Astrocyte (in vitro differentiated cells and primary cell): ENCODE measurements around the gene BFSP2. TPM values are rescaled to one million over a fixed set of nuclear protein-coding genes. Genes with fewer than 3 reads are reported as not detected.

Experiments
- DNase-seq: peaks from one replicate; pipeline ENCODE4 v3.0.0-alpha.2; 2010; ENCODE audit warnings: low read depth
- FAIRE-seq: peaks from 2 replicates; lab custom pipeline; 2011; peaks lifted over from hg19 to GRCh38; lab: Jason Lieb, UNC
- H2AFZ ChIP-seq: 2 replicates; pipeline ENCODE4 v1.6.0; 2012; ENCODE audit warnings: low read depth, low read length, inconsistent platforms
- H3K27ac ChIP-seq: 2 replicates; pipeline ENCODE4 v1.5.1; 2011; ENCODE audit warnings: low read depth, low read length, inconsistent platforms
- H3K27me3 ChIP-seq: 2 replicates; pipeline ENCODE4 v1.6.0; 2011; ENCODE audit warnings: low read length, inconsistent platforms; ENCODE audit not compliant: insufficient read depth
- H3K36me3 ChIP-seq: 2 replicates; pipeline ENCODE4 v1.5.1; 2011; ENCODE audit warnings: low read length, inconsistent platforms; ENCODE audit not compliant: insufficient read depth
- H3K4me1 ChIP-seq: 2 replicates; pipeline ENCODE4 v1.5.1; 2011; ENCODE audit warnings: low read length, inconsistent platforms; ENCODE audit not compliant: insufficient read depth
- H3K4me2 ChIP-seq: 2 replicates; pipeline ENCODE4 v1.6.0; 2012; ENCODE audit warnings: low read length, inconsistent platforms
- H3K4me3 ChIP-seq: 2 replicates; pipeline ENCODE4 v1.5.1; 2011; ENCODE audit warnings: low read depth, mild to moderate bottlenecking, low read length, inconsistent platforms; ENCODE audit not compliant: insufficient read depth
- H3K79me2 ChIP-seq: 2 replicates; pipeline ENCODE4 v1.6.0; 2012; ENCODE audit warnings: mild to moderate bottlenecking, low read length, inconsistent platforms; ENCODE audit not compliant: insufficient read depth
- H3K9ac ChIP-seq: 2 replicates; pipeline ENCODE4 v1.6.0; 2012; ENCODE audit warnings: mild to moderate bottlenecking, low read length, inconsistent platforms
- H3K9me3 ChIP-seq: 2 replicates; pipeline ENCODE4 v1.5.1; 2012; ENCODE audit warnings: low read depth, mild to moderate bottlenecking, low read length, inconsistent platforms; ENCODE audit not compliant: insufficient read depth
- H4K20me1 ChIP-seq: 2 replicates; pipeline ENCODE4 v1.6.0; 2012; ENCODE audit warnings: low read length, inconsistent platforms; ENCODE audit not compliant: insufficient read depth
- H3K27ac Mint-ChIP-seq: one replicate; pipeline ENCODE4 v1.8.0; 2021; ENCODE audit warnings: mild to moderate bottlenecking, mixed read lengths; ENCODE audit not compliant: unreplicated experiment
- H3K27me3 Mint-ChIP-seq: one replicate; pipeline ENCODE4 v1.8.0; 2021; ENCODE audit warnings: low read depth, mixed read lengths; ENCODE audit not compliant: unreplicated experiment
- H3K36me3 Mint-ChIP-seq: one replicate; pipeline ENCODE4 v1.8.0; 2021; ENCODE audit warnings: low read depth, mixed read lengths; ENCODE audit not compliant: unreplicated experiment
- H3K4me1 Mint-ChIP-seq: one replicate; pipeline ENCODE4 v1.8.0; 2021; ENCODE audit warnings: low read depth, mixed read lengths; ENCODE audit not compliant: unreplicated experiment
- H3K4me3 Mint-ChIP-seq: one replicate; pipeline ENCODE4 v1.8.0; 2021; ENCODE audit warnings: mild to moderate bottlenecking, moderate library complexity, mixed read lengths; ENCODE audit not compliant: unreplicated experiment
- H3K9me3 Mint-ChIP-seq: one replicate; pipeline ENCODE4 v1.8.0; 2021; ENCODE audit warnings: mild to moderate bottlenecking, mixed read lengths; ENCODE audit not compliant: unreplicated experiment
- EZH2 ChIP-seq: IDR thresholded peaks from 2 replicates; pipeline ENCODE4 v1.6.1; 2012; ENCODE audit warnings: mild to moderate bottlenecking, low read length, inconsistent platforms; ENCODE audit not compliant: insufficient read depth
- total RNA-seq: library from RNA; stranded (reverse); gene quantifications from 2 replicates; pipeline ENCODE4 v1.2.1, GENCODE V29; 2021
- TF ChIP-seq, protein P1 (sequence below): IDR thresholded peaks from 2 replicates; pipeline ENCODE4 v1.5.1; 2011; ENCODE audit warnings: low read depth, mild to moderate bottlenecking, inconsistent platforms, low read length, moderate library complexity; ENCODE audit not compliant: insufficient read depth

The BFSP2 gene
- total RNA-seq, 1 donor from 2014 or later = not detected

DNA sequence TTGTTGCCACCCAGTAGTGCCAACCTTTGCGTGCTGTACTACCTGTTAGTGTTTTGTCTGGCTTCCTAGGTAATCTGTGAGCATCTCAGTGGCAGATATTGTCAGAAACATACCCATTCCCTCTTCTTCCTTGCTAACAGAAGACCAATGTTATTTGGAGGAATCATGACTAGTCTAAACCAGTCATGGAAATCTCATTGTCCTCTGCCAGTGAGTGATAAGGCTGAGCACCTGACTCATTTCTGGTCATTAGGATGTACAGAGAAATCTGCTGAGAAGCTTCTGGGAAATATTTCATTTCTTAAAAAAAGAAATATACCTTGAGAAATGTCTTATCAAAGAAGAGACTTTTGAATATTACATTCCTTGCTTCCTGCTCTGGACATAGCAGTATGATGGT lies 103.6 kb downstream of the BFSP2 start:
- no peak overlapping the region for H3K27ac ChIP-seq
- Mint-ChIP-seq H3K4me3 (no peak overlapping the region), H3K27ac (no peak overlapping the region), H3K4me1 (no peaks in the 10 kb centered on the region), H3K36me3 (no peaks in the 10 kb centered on the region), H3K27me3 (peaks cover 15% of the 10 kb centered on the region), H3K9me3 (no peaks in the 10 kb centered on the region)
- no peaks in the 10 kb centered on the region for H3K36me3 ChIP-seq
- no peaks in the 10 kb centered on the region for H3K9me3 ChIP-seq
- H3K9ac ChIP-seq = no peak overlapping the region
- FAIRE-seq = no peak
- H3K27me3 ChIP-seq = peaks cover 3% of the 10 kb centered on the region
- TF ChIP-seq, protein P1, sequence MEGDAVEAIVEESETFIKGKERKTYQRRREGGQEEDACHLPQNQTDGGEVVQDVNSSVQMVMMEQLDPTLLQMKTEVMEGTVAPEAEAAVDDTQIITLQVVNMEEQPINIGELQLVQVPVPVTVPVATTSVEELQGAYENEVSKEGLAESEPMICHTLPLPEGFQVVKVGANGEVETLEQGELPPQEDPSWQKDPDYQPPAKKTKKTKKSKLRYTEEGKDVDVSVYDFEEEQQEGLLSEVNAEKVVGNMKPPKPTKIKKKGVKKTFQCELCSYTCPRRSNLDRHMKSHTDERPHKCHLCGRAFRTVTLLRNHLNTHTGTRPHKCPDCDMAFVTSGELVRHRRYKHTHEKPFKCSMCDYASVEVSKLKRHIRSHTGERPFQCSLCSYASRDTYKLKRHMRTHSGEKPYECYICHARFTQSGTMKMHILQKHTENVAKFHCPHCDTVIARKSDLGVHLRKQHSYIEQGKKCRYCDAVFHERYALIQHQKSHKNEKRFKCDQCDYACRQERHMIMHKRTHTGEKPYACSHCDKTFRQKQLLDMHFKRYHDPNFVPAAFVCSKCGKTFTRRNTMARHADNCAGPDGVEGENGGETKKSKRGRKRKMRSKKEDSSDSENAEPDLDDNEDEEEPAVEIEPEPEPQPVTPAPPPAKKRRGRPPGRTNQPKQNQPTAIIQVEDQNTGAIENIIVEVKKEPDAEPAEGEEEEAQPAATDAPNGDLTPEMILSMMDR = no peak
- no peak for TF ChIP-seq EZH2
- H2AFZ ChIP-seq = no peak overlapping the region
- DNase-seq = no peak
- no peak overlapping the region for H3K4me2 ChIP-seq
- no peaks in the 10 kb centered on the region for H3K4me1 ChIP-seq
- H4K20me1 ChIP-seq = no peaks in the 10 kb centered on the region
- no peaks in the 10 kb centered on the region for H3K79me2 ChIP-seq
- no peak overlapping the region for H3K4me3 ChIP-seq

DNA sequence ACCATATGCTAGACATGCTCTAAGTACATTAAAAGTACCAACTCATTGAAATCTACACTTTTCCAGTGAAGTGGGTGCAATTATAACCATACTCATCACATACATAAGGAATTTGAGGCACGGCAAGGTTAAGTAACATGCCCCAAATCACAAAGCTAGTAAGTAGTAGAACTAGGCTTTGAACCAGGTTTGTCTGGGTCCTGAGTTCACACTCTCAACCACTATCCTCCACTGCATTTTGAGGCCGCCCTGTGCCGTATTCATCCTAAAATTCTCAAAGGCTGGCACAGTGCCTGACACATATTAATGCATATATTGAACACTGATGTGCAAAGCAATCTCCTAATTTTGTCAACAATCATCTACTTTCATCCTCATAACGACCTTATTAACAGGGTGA lies 104.9 kb downstream of the BFSP2 start:
- no peaks in the 10 kb centered on the region for H3K4me1 ChIP-seq
- H3K27ac Mint-ChIP-seq = no peak overlapping the region
- H3K4me1 Mint-ChIP-seq = no peaks in the 10 kb centered on the region
- H3K4me3 ChIP-seq = no peak overlapping the region
- H3K27me3 ChIP-seq = peaks cover 3% of the 10 kb centered on the region
- no peak overlapping the region for H2AFZ ChIP-seq
- H3K79me2 ChIP-seq = no peaks in the 10 kb centered on the region
- no peak overlapping the region for H3K9ac ChIP-seq
- no peak for FAIRE-seq
- H3K4me2 ChIP-seq = no peak overlapping the region
- H3K4me3 Mint-ChIP-seq = no peak overlapping the region
- peaks cover 15% of the 10 kb centered on the region for H3K27me3 Mint-ChIP-seq
- H3K36me3 Mint-ChIP-seq = no peaks in the 10 kb centered on the region
- no peaks in the 10 kb centered on the region for H3K36me3 ChIP-seq
- no peak for TF ChIP-seq EZH2
- TF ChIP-seq, protein P1 = no peak
- H3K9me3 Mint-ChIP-seq = no peaks in the 10 kb centered on the region
- no peaks in the 10 kb centered on the region for H3K9me3 ChIP-seq
- DNase-seq = no peak
- no peak overlapping the region for H3K27ac ChIP-seq
- H4K20me1 ChIP-seq = no peaks in the 10 kb centered on the region

DNA sequence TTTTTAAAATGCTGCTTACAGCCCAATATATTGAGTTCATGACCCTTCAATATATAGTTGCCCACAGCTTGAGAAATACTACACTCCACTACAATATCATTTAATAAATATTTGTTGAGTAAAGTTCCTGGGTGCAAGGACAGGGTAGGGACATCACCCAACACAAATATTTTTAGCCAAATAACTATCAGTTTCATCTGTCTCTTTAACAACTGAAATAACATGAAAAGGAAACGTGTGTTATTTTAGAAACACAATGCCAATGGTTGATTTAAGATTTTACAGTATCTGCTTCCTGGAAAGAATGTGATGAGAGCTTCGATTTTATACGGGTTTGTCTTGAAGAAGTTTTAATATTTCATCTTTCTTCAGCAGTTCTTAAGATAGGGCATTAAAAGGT lies 106.0 kb downstream of the BFSP2 start:
- H3K27me3 ChIP-seq = no peaks in the 10 kb centered on the region
- H3K27me3 Mint-ChIP-seq = peaks cover 11% of the 10 kb centered on the region
- H3K36me3 ChIP-seq = no peaks in the 10 kb centered on the region
- H3K4me1 ChIP-seq = no peaks in the 10 kb centered on the region
- no peak overlapping the region for H3K4me3 ChIP-seq
- no peak for TF ChIP-seq EZH2
- TF ChIP-seq, protein P1 = no peak
- H3K4me2 ChIP-seq = peak overlapping the region; percentile 51
- H3K9me3 Mint-ChIP-seq = no peaks in the 10 kb centered on the region
- H3K27ac Mint-ChIP-seq = no peak overlapping the region
- FAIRE-seq (no peak), DNase-seq (no peak)
- H2AFZ ChIP-seq = no peak overlapping the region
- H3K79me2 ChIP-seq = no peaks in the 10 kb centered on the region
- no peaks in the 10 kb centered on the region for H3K9me3 ChIP-seq
- H4K20me1 ChIP-seq = no peaks in the 10 kb centered on the region
- no peak overlapping the region for H3K4me3 Mint-ChIP-seq
- H3K9ac ChIP-seq = no peak overlapping the region
- H3K4me1 Mint-ChIP-seq = no peaks in the 10 kb centered on the region
- H3K27ac ChIP-seq = no peak overlapping the region
- no peaks in the 10 kb centered on the region for H3K36me3 Mint-ChIP-seq
